Stimulated activated CD4-positive, alpha-beta T cell treated with anti-CD3 and anti-CD28 coated beads, Interleukin-1b, Interleukin-23, amount 100 ng/mL, for 1 hour (primary cell): ENCODE data around the gene GBP2.
A peak's percentile ranks its signal among the peaks of the same experiment; 100 is the strongest.
"Not testable (repeated sequence)": the region's sequence is repeated elsewhere in the genome, so short reads cannot be mapped to it uniquely, and the experiment has no call there.

ENCODE experiments used
- DNase-seq, 2 donors: peaks; one replicate each; pipeline ENCODE4 v3.0.0-alpha.2; 2020; ENCODE audit warnings: low read depth in 2 of 2

Gene GBP2

GRCh38 chr1:89126602-89127565 is 970 bp upstream of the GBP2 start:
- peak; percentile 56 to 58 for DNase-seq

- DNase-seq: no peak
Observed at GRCh38 chr1:89125240-89125912, 538 bp downstream of the GBP2 start.

- no peak for DNase-seq
Observed at GRCh38 chr1:89121641-89122040, 4.3 kb downstream of the GBP2 start.

- DNase-seq: no peak
Observed at GRCh38 chr1:89114662-89115061, 11.3 kb downstream of the GBP2 start.

GRCh38 chr1:89112871-89113613 is 12.9 kb downstream of the GBP2 start:
- no peak for DNase-seq

GRCh38 chr1:89104687-89105086 is 21.2 kb downstream of the GBP2 start:
- no peak for DNase-seq

GRCh38 chr1:89104147-89104546 is 21.8 kb downstream of the GBP2 start:
- no peak for DNase-seq

- no peak for DNase-seq
Observed at GRCh38 chr1:89102021-89102420, 23.9 kb downstream of the GBP2 start.

- DNase-seq: no peak
Observed at GRCh38 chr1:89100412-89100811, 25.5 kb downstream of the GBP2 start.

GRCh38 chr1:89098857-89099256 is 27.1 kb downstream of the GBP2 start:
- no peak for DNase-seq

GRCh38 chr1:89095737-89096136 is 30.2 kb downstream of the GBP2 start:
- no peak for DNase-seq

- DNase-seq: no peak
Observed at GRCh38 chr1:89089962-89090361, 36.0 kb downstream of the GBP2 start.

GRCh38 chr1:89088572-89088971 is 37.3 kb downstream of the GBP2 start:
- no peak for DNase-seq

- no peak for DNase-seq
Observed at GRCh38 chr1:89087241-89087640, 38.7 kb downstream of the GBP2 start.

GRCh38 chr1:89085781-89086180 is 40.1 kb downstream of the GBP2 start:
- peak in 1 of 2 donors; percentile 24 for DNase-seq

GRCh38 chr1:89081005-89081404 is 44.9 kb downstream of the GBP2 start:
- no peak for DNase-seq

GRCh38 chr1:89080068-89080467 is 45.8 kb downstream of the GBP2 start:
- not testable (repeated sequence) for DNase-seq

GRCh38 chr1:89072466-89073065 is 53.3 kb downstream of the GBP2 start:
- DNase-seq: not testable (repeated sequence)

- DNase-seq: no peak
Observed at GRCh38 chr1:89070509-89070908, 55.4 kb downstream of the GBP2 start.

- no peak for DNase-seq
Observed at GRCh38 chr1:89069951-89070350, 56.0 kb downstream of the GBP2 start.

GRCh38 chr1:89068291-89068690 is 57.6 kb downstream of the GBP2 start:
- no peak for DNase-seq
